Activated CD8-positive, alpha-beta memory T cell treated with anti-CD3 and anti-CD28 coated beads for 24 hours (primary cell): ENCODE data around the gene ZC3H6.
"Not testable (repeated sequence)": the region's sequence is repeated elsewhere in the genome, so short reads cannot be mapped to it uniquely, and the experiment has no call there.

Source experiments
- DNase-seq: peaks from one replicate; pipeline ENCODE4 v3.0.0-alpha.2; 2020

The ZC3H6 gene

DNA sequence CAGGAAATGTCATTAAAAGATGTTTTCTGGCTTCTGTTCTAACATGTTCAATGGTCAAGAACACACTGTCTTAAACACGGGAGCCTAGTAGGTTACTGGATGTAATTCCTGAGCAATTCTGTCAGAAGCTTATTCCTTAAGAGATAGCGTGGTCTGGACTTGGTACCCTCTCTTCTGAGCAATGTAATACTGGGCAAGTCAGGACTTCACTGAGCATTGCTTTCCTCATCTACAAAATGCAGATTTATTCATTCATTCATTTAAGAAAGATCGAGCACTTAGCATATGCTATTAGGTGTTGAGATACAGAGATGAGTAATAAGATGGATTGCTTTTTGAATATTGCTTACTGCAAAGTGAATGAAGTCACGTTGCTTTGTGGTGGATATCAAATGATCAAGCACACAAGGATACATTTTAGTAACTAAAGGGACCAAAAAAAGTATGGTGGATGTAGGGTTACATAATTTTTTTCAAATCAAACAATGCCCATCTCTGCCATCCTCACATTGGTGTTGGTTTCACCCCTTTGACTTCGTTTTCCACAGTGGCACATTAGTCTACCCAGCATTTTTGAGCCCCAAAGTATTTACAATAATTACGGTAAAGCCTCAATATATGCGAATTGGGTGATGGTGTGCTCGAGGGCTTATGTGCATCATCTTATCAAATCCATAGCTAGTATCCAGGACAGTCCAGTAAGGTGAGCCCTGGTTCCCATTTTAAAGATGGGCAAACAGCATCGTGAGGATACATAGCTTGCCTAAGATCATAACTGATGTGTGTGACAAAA, 65.3 kb downstream of the ZC3H6 start:
- no peak for DNase-seq

DNA sequence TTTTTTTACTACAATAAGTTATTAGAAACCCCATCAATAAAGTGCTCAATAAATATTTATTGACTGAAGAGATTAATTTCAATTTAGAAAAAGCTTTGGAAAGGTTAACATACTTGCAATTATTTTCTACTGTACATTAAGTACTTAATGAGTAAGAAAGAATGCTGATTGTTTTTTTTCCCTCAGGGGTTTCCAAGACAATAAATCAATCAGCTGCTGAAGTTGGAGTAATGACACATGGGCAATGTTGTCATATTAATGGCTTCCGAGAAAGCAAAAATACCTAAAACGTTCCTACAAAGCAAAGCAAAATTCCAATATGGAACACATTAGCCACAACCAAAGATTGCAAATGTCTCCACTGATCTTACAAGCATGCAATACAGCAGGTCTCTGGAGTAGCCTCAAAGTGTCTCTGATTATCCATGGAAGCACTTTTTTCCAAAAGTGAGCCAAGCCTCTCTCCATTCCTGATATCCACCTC, 66.7 kb downstream of the ZC3H6 start:
- no peak for DNase-seq

GRCh38 chr2:112343827-112344585, 68.6 kb downstream of the ZC3H6 start:
- no peak for DNase-seq

GRCh38 chr2:112345030-112346027, 69.9 kb downstream of the ZC3H6 start:
- no peak for DNase-seq

DNA sequence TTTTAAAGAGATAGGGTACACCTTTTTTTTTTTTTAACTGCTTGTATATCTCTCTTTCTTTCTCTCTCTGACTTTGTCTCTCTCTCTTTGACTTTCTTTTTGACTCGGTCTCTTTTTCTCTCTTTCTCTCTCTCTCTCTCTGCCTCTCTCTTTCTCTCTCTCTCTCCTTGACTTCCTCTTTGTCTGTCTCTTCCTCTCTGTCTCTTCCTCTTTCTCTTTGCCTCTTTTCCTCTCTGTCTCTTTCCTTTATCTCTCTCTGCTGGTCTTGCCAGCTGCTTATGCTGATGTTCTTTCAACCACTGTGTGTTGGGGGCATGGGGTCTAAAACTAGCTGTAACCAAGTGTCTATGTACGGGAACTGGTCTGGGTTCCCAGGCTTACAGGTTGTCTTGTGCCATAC, 76.9 kb downstream of the ZC3H6 start:
- not testable (repeated sequence) for DNase-seq

DNA sequence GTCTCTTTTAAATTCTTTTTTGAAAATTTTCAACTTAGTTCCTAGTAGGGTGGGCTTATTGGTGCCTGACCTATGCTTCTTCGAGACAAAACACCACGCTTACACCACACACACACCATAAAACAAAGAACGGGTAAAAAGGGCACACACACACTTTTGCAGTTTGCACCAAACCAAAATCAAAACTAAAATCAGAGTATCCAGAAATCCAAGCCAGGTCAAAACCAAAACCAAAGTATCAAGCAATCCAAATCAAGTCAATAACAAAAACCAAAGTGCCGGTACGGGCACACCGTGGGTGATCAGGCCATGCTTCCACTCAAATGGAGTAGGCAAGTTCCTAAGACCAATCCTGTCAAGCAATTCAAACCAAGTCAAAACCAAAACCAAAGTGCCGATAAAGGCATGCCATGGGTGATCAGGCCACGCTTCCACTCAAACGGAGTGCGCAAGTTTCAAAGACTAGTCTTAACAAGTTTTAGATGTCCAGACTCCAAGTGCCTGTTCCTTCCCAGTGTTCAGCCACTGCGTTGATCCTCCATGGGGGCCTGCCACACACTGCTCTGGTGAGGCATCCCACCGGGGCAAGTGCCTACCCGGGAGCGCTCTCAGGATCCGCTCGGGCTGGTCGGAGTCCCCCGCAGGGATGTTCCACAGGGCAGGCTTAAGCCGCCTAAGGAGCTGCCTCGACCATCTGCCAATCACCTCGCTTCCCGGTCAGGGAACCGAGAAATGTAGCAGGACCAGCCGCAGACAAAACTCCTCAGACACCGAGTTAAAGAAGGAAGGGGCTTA, 77.6 kb downstream of the ZC3H6 start:
- not testable (repeated sequence) for DNase-seq

- DNase-seq = not testable (repeated sequence)
Measured at GRCh38 chr2:112354335-112354734, 78.9 kb downstream of the ZC3H6 start.

- not testable (repeated sequence) for DNase-seq
Measured at GRCh38 chr2:112360055-112360454, 84.7 kb downstream of the ZC3H6 start.
